ENCODE data around the gene MRPL21. TPM values are rescaled to one million over a fixed set of nuclear protein-coding genes. Genes with fewer than 3 reads are reported as not detected.

The MRPL21 gene
- total RNA-seq, 4 donors from 2014 or later: 61.0 to 75.5 (median 64.6) TPM

DNA sequence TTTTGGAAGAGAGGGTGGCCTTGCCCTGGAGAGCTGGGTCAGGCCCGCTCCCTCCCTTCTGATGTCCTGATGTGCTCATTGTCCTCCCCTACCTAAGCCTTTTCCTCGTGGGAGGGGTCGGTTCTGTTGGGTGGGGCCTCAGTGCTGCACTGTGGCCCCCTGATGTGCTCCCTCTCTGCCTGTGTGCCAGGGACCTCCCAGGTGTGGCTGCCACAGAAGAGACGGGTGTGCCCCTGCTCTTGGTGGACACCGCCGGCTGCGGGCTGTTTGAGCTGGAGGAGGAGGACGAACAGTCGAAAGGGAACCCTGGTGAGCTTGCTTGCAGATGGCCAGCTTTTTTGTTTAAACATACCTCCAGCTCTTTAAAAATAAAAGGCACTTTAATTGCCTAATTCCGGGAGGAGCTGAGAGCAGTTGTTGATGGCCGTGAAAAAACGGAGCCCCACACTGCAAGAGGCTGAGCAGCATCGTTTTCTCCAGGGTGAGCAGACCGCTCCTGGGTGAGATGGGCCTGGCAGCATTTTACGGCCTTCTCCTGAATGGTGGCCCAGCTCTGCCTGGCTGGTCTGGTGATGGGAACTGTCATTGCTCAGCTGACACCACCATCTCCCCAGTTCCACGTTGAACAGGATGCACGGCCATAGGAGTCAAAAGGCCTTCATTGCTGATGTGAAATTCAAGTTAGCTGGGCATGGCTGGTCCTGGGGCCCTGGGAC lies 30.1 kb upstream of the MRPL21 start:
- in situ Hi-C loops (cut with MboI; ENCODE audit: low sequenced_read_pairs in 4 of 4): no loop called here
- TF ChIP-seq, protein P1, sequence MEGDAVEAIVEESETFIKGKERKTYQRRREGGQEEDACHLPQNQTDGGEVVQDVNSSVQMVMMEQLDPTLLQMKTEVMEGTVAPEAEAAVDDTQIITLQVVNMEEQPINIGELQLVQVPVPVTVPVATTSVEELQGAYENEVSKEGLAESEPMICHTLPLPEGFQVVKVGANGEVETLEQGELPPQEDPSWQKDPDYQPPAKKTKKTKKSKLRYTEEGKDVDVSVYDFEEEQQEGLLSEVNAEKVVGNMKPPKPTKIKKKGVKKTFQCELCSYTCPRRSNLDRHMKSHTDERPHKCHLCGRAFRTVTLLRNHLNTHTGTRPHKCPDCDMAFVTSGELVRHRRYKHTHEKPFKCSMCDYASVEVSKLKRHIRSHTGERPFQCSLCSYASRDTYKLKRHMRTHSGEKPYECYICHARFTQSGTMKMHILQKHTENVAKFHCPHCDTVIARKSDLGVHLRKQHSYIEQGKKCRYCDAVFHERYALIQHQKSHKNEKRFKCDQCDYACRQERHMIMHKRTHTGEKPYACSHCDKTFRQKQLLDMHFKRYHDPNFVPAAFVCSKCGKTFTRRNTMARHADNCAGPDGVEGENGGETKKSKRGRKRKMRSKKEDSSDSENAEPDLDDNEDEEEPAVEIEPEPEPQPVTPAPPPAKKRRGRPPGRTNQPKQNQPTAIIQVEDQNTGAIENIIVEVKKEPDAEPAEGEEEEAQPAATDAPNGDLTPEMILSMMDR (IDR thresholded peaks at IDR 0.05 in 4 of 5, conservative IDR thresholded peaks at IDR 0.05 in 1 of 5): no peak
- no peak for TF ChIP-seq POLR2A (IDR thresholded peaks at IDR 0.05)

DNA sequence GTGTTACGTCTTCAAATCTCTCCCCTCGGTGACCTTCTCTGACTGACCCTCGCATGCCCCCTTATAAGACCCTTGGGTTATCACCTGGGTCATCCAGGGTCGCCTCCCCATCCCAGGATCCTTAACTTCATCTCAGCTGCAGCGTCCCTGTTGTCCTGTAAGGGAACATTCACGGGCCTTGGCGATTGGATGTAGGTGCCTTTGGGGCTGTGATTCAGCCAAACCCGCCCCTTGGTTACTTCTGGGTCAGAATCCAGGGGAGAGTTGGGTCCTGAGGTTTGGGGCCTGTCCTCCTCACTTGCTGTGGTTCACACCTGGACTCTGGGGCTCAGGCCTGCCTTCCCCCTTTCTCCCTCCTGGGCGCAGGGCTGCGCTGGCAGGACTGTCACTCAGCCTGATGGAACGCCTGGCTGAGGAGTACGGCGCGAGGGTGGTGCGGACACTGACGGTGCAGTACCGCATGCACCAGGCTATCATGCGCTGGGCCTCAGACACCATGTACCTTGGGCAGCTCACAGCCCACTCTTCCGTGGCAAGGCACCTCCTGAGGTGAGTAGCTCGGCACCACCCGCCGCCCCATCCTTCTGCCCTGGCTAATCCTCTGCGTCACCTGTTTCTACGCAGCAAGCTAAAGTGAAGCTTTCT lies 29.4 kb upstream of the MRPL21 start:
- intact Hi-C loops (cut with DNase I; ENCODE audit: low total_unique reads): no loop called here
- TF ChIP-seq, protein P1 (IDR thresholded peaks at IDR 0.05 in 4 of 5, conservative IDR thresholded peaks at IDR 0.05 in 1 of 5): no peak
- TF ChIP-seq POLR2A (IDR thresholded peaks at IDR 0.05): no peak
- no peak for ATAC-seq
- Histone ChIP-seq H3K36me3 (peaks cover 0 to 75% of the 10 kb centered on the region in 2 donors), H3K9me3 (no peaks in the 10 kb centered on the region), H3K27me3 (no peaks in the 10 kb centered on the region), H3K4me3 (no peak overlapping the region), H3K27ac (no peak overlapping the region), H3K4me1 (peaks cover 7 to 12% of the 10 kb centered on the region in 2 donors)
- in situ Hi-C loops (cut with MboI; ENCODE audit: low sequenced_read_pairs in 4 of 4): no loop called here
- no peak for DNase-seq

More for the DNA sequence above, 30.1 kb upstream of the MRPL21 start:
- H3K27me3 ChIP-seq: no peaks in the 10 kb centered on the region
- intact Hi-C loops (cut with DNase I; ENCODE audit: low total_unique reads): no loop called here
- H3K27ac ChIP-seq: no peak overlapping the region
- H3K36me3 ChIP-seq: peaks cover 0 to 82% of the 10 kb centered on the region in 2 donors
- ATAC-seq (no peak), DNase-seq (no peak)
- no peak overlapping the region for H3K4me3 ChIP-seq
- peaks cover 4 to 7% of the 10 kb centered on the region in 2 donors for H3K4me1 ChIP-seq
- no peaks in the 10 kb centered on the region for H3K9me3 ChIP-seq

DNA sequence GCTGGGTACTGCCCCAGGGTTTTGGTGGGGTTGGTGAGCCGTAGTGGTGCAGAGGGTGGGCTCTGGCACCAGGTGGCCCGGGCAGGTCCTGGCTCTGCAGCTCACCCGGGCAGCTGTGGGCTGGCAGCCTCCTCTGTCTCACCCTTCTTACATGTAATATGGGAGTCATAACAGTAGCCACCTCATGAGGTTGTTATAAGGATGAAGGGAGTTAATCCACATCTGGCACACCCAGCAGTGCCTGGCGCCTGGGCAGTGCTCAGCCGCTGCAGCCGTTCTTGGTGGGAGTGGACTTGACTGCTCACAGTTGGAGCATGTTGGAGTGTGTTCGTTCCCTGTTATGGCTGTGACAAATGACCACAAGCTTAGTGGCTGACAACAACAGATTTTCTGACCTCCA lies 28.7 kb upstream of the MRPL21 start:
- DNase-seq: no peak
- no peak for ATAC-seq
- in situ Hi-C loops (cut with MboI; ENCODE audit: low sequenced_read_pairs in 4 of 4) (no loop called here), intact Hi-C loops (cut with DNase I; ENCODE audit: low total_unique reads) (no loop called here)
- H3K27ac ChIP-seq: no peak overlapping the region
- peaks cover 7 to 17% of the 10 kb centered on the region in 2 donors for H3K4me1 ChIP-seq
- no peaks in the 10 kb centered on the region for H3K9me3 ChIP-seq
- no peak overlapping the region for H3K4me3 ChIP-seq
- peaks cover 0 to 68% of the 10 kb centered on the region in 2 donors for H3K36me3 ChIP-seq
- no peaks in the 10 kb centered on the region for H3K27me3 ChIP-seq
- TF ChIP-seq, protein P1 (IDR thresholded peaks at IDR 0.05 in 4 of 5, conservative IDR thresholded peaks at IDR 0.05 in 1 of 5): no peak
- no peak for TF ChIP-seq POLR2A (IDR thresholded peaks at IDR 0.05)

DNA sequence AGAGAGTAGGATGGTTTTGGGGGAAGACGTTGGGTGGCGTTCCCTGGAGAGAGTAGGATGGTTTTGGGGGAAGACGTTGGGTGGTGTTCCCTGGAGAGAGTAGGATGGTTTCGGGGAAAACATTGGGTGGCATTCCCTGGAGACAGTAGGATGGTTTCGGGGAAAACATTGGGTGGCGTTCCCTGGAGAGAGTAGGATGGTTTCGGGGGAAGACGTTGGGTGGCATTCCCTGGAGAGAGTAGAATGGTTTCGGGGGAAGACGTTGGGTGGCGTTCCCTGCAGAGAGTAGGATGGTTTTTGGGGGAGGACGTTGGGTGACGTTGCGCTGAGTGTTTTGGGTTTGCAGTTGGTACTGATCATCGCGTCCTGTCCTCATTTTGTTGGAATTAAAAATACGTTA lies 28.3 kb upstream of the MRPL21 start:
- ATAC-seq: no peak

More for the DNA sequence above, 28.3 kb upstream of the MRPL21 start:
- no peak overlapping the region for H3K27ac ChIP-seq
- in situ Hi-C loops (cut with MboI; ENCODE audit: low sequenced_read_pairs in 4 of 4): no loop called here
- TF ChIP-seq, protein P1 (IDR thresholded peaks at IDR 0.05 in 4 of 5, conservative IDR thresholded peaks at IDR 0.05 in 1 of 5): no peak
- TF ChIP-seq POLR2A (IDR thresholded peaks at IDR 0.05): no peak
- no peaks in the 10 kb centered on the region for H3K27me3 ChIP-seq
- no peaks in the 10 kb centered on the region for H3K9me3 ChIP-seq
- H3K36me3 ChIP-seq: peaks cover 0 to 64% of the 10 kb centered on the region in 2 donors
- DNase-seq: no peak
- H3K4me3 ChIP-seq: no peak overlapping the region
- intact Hi-C loops (cut with DNase I; ENCODE audit: low total_unique reads): no loop called here
- peaks cover 7 to 19% of the 10 kb centered on the region in 2 donors for H3K4me1 ChIP-seq

Data from gastrocnemius medialis (tissue), 4 donors.